GM12892 (cell line): Measurements from ENCODE around the gene PIP4K2A.

Experiments
- POLR2A ChIP-seq: IDR thresholded peaks from 2 replicates; pipeline ENCODE4 v1.6.1; 2011; ENCODE audit warnings: low read depth, low read length, control low read depth
- POLR2AphosphoS5 ChIP-seq: IDR thresholded peaks from 2 replicates; pipeline ENCODE4 v1.6.1; 2011; ENCODE audit warnings: low read depth, low read length, control low read depth

DNA sequence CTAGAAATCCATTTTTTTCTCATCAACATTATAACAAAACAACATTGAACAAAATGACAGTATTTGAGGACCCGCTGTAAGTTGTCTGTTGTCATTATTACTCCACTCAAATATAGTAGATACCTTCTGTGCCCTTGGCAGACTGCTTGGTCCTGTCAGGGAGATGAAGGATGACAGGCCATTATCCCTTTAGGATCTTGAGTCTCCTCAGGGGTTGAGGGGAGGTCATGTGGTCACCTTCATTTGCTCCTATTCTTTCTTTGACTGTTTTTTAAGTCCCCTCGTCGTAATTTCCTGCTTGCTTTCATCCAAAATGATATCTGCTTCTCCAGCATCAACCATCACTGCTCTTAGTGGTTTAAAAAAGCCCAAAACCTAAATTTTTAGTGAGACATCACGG, 2.6 kb upstream of the PIP4K2A start:
- no peak for TF ChIP-seq POLR2A
- no peak for TF ChIP-seq POLR2AphosphoS5
